ENCODE measurements around the gene PHF12. TPM values are rescaled to one million over a fixed set of nuclear protein-coding genes. Genes with fewer than 3 reads are reported as not detected.
"Not testable (repeated sequence)": the region's sequence is repeated elsewhere in the genome, so short reads cannot be mapped to it uniquely, and the experiment has no call there.

The PHF12 gene
- total RNA-seq, 1 donor from 2014 or later: 69.3 TPM

DNA sequence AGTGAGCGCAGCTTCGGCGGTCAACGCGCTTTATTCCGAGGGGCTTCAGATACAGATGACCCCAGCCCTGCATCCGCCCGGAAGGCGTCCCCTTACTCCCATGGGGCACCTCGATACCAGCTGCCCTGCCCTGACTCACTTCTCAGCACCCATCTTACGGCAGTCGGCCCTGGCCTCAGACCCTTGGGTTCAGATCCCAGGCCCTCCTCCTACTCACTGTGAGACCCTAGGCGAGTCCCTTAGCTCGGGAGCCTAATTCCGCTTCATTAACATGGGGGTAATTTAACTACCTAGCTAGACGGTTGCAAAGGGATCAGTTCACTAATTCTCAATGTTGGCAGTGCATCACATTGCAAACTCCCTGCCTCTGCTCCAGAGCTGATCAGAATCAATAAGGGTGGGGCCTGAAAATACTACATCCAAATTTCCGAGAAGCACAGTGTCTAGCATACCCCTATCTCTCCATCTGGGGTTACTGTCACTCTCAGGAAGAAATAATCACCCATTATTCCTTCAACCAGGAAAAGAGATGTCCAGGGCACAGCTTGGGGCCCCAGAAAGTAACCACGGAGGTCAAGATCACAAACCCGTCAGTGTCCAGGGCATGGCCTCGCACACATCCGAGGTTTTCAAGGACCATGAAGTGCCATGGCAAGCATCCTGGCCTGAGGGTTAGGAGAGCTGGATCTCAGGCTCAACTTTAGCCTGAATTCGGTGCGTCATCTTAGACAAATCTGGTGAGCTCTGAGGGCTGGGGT lies 53.4 kb downstream of the PHF12 start:
- TF ChIP-seq CTCF (IDR thresholded peaks at IDR 0.05; ENCODE audit: unreplicated experiment): no peak
- peaks cover 3% of the 10 kb centered on the region for H3K36me3 Mint-ChIP-seq
- H3K4me3 Mint-ChIP-seq: peak overlapping the region; percentile 87
- H3K4me1 Mint-ChIP-seq: peaks cover 28% of the 10 kb centered on the region
- H3K9me3 Mint-ChIP-seq: no peaks in the 10 kb centered on the region
- H3K27me3 Mint-ChIP-seq (ENCODE audit: low read depth): no peaks in the 10 kb centered on the region
- DNase-seq (ENCODE audit: low spot score in 2 of 2, unreplicated experiment in 2 of 2): no peak
- peak overlapping the region; percentile 88 for H3K27ac Mint-ChIP-seq

DNA sequence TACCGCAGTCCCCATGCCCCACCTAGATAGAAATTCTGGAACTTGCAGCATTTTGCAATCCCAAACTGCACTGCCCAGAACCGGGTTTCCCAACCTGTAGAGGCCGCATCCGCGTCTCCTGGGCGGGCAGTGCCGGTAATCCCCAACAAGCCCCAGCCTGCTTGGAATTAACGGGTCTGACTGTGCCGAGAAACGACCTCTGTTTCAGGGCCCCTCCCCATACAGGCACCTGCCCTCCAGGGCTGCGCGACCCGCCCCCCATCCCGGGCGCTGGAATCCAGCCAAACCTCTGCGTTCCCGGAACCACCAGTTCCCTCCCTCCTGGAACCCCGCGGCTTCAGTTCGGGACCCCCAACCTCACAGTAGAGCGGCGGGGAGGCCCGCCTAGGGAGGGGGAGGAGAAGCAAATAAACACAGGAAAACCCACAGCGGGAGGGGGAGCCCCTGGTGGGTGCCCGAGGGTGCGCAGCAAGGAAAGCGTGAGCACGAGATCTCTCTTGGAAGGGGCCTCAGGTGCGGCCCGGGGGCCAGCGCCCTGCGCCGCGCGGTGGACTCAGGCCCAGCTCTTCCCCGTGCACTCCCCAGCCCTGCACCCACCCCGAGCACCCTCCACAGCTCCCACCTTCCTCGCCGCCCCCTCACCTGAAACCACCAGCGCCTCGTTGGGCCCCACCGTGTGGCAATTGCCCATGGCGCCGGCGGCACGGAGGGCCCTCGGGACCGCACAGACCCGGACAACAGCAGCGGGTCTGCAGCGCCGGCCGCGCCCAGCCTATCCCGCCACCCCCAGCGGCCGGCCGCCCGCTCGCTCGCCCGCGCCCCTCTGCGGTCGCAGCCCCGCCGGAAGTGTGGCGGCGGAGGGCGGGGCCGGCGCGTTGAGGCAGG lies 54.2 kb downstream of the PHF12 start, which contains the start of gene FLOT2:
Gene FLOT2, minus strand, starts transcription at position 850 of the 885 bp plus-strand sequence. Its CDS starts 159 bp downstream, at position 691.
- Mint-ChIP-seq H3K36me3 (peaks cover 3% of the 10 kb centered on the region), H3K9me3 (no peaks in the 10 kb centered on the region), H3K27ac (peak within 1 kb of the TSS; percentile 92), H3K4me1 (peaks cover 25% of the 10 kb centered on the region), H3K27me3 (ENCODE audit: low read depth) (no peaks in the 10 kb centered on the region), H3K4me3 (peak within 1 kb of the TSS; percentile 87)
- DNase-seq (ENCODE audit: low spot score in 2 of 2, unreplicated experiment in 2 of 2): peak; percentile 46 to 65
- TF ChIP-seq CTCF (IDR thresholded peaks at IDR 0.05; ENCODE audit: unreplicated experiment): peak; percentile 52

GRCh38 chr17:28896491-28896883 lies 54.8 kb downstream of the PHF12 start:
- H3K27me3 Mint-ChIP-seq (ENCODE audit: low read depth): no peaks in the 10 kb centered on the region
- TF ChIP-seq CTCF (IDR thresholded peaks at IDR 0.05; ENCODE audit: unreplicated experiment): no peak
- peaks cover 19% of the 10 kb centered on the region for H3K4me1 Mint-ChIP-seq
- peak overlapping the region; percentile 87 for H3K4me3 Mint-ChIP-seq
- DNase-seq (ENCODE audit: low spot score in 2 of 2, unreplicated experiment in 2 of 2): no peak
- peak overlapping the region; percentile 92 for H3K27ac Mint-ChIP-seq
- H3K36me3 Mint-ChIP-seq: peaks cover 3% of the 10 kb centered on the region
- H3K9me3 Mint-ChIP-seq: no peaks in the 10 kb centered on the region

GRCh38 chr17:28895794-28896447 lies 55.4 kb downstream of the PHF12 start:
- DNase-seq (ENCODE audit: low spot score in 2 of 2, unreplicated experiment in 2 of 2): no peak
- H3K27ac Mint-ChIP-seq: peak overlapping the region; percentile 92

DNA sequence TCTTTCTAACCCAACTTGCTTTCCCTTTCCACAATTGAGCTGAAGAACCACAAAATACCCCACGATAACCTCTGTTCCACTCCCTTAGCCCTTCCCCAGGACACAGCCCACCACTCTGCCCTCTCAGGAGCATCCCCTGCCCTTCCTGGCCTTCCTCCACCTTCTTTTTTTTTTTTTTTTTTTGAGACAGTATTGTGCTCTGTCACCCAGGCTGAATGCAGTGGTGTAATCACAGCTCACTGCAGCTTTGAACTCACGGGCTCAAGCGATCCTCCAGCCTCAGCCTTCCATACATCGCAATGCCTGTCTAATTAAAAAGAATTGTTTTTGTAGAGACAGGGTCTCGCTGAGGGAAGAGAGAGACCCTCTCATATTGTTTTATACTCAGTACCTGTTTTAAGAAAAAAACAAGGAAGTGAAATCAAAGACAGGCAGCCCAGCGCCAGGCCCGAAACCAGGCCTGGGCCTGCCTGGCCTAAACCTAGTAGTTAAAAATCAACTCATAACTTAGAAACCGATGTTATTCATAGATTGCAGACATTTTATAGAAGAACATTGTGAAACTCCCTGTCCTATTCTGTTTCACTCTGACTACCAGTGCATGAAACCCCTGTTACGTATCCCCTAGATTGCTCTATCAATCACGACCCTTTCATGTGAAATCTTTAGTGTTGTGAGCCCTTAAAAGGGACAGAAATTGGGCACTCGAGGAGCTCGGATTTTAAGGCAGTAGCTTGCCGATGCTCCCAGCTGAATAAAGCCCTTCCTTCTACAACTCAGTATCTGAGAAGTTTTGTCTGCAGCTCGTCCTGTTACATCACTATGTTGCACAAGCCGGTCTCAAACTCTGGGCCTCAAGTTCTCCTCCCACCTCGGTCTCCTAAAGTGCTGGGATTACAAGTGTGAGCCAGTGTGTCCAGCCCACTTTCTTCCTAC lies 57.8 kb downstream of the PHF12 start:
- H3K9me3 Mint-ChIP-seq; H3K4me3 Mint-ChIP-seq; H3K27me3 Mint-ChIP-seq (ENCODE audit: low read depth); DNase-seq (ENCODE audit: low spot score in 2 of 2, unreplicated experiment in 2 of 2); H3K36me3 Mint-ChIP-seq: not testable (repeated sequence)
- Mint-ChIP-seq H3K27ac (peak overlapping the region; percentile 69), H3K4me1 (peaks cover 19% of the 10 kb centered on the region)

More at GRCh38 chr17:28895794-28896447, 55.4 kb downstream of the PHF12 start:
- H3K9me3 Mint-ChIP-seq: no peaks in the 10 kb centered on the region
- no peak for TF ChIP-seq CTCF (IDR thresholded peaks at IDR 0.05; ENCODE audit: unreplicated experiment)
- H3K4me1 Mint-ChIP-seq: peaks cover 19% of the 10 kb centered on the region
- peak overlapping the region; percentile 87 for H3K4me3 Mint-ChIP-seq
- peaks cover 3% of the 10 kb centered on the region for H3K36me3 Mint-ChIP-seq
- H3K27me3 Mint-ChIP-seq (ENCODE audit: low read depth): no peaks in the 10 kb centered on the region

All from mesothelial cell of epicardium (in vitro differentiated cells).